Skeletal muscle satellite cell (primary cell): ENCODE data around the gene RRBP1.

Experiments
- H3K27me3 ChIP-seq: 2 replicates; pipeline ENCODE4 v1.7.0; 2013; ENCODE audit warnings: low read length; ENCODE audit not compliant: control insufficient read depth, insufficient read depth
- H3K36me3 ChIP-seq: 2 replicates; pipeline ENCODE4 v1.7.0; 2013; ENCODE audit warnings: mild to moderate bottlenecking, control low read depth, low read length; ENCODE audit not compliant: insufficient read depth
- H3K4me1 ChIP-seq: 2 replicates; pipeline ENCODE4 v1.7.0; 2013; ENCODE audit warnings: low read length; ENCODE audit not compliant: control insufficient read depth, insufficient read depth
- H3K4me2 ChIP-seq: 2 replicates; pipeline ENCODE4 v1.7.0; 2013; ENCODE audit warnings: mild to moderate bottlenecking, low read length
- H3K4me3 ChIP-seq: 2 replicates; pipeline ENCODE4 v1.7.0; 2013; ENCODE audit warnings: low read length
- H3K9ac ChIP-seq: 2 replicates; pipeline ENCODE4 v1.7.0; 2013; ENCODE audit warnings: mild to moderate bottlenecking, low read depth, low read length, moderate library complexity
- H3K9me3 ChIP-seq: replicated peaks from 2 replicates; pipeline ENCODE4 v1.7.0; 2013; ENCODE audit warnings: mild to moderate bottlenecking, control low read depth, low read length

Gene RRBP1

DNA sequence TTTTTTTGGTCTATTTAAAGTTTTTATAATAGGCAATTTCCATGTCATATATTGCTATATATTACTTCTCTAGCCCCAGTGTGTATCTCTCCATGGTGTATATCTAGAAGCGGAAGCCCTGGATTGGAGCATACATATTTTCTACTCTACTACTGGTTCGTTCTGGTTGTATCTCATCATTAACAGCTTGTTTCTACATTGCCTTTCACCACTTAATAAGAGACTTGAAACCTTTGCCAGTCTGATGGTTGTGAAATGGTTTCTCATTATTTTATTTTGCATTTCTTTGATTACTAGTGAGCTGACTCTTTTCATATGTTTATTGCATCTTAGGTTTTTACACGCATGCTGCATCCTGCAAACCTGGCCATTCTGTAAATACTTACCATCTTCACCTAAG lies 108.6 kb downstream of the RRBP1 start:
- Histone ChIP-seq H3K4me1 (peaks cover 11% of the 10 kb centered on the region), H3K9ac (no peak overlapping the region), H3K4me3 (no peak overlapping the region), H3K27me3 (no peaks in the 10 kb centered on the region), H3K9me3 (no peaks in the 10 kb centered on the region), H3K4me2 (peak overlapping the region; percentile 83), H3K36me3 (peaks cover 8% of the 10 kb centered on the region)

GRCh38 chr20:17572034-17572638 lies 109.9 kb downstream of the RRBP1 start:
- no peaks in the 10 kb centered on the region for H3K9me3 ChIP-seq
- peak overlapping the region; percentile 100 for H3K9ac ChIP-seq
- H3K36me3 ChIP-seq = peaks cover 8% of the 10 kb centered on the region
- no peaks in the 10 kb centered on the region for H3K27me3 ChIP-seq
- peaks cover 18% of the 10 kb centered on the region for H3K4me1 ChIP-seq
- peak overlapping the region; percentile 98 for H3K4me3 ChIP-seq
- H3K4me2 ChIP-seq = peak overlapping the region; percentile 83

GRCh38 chr20:17571153-17571527 lies 110.9 kb downstream of the RRBP1 start:
- Histone ChIP-seq H3K9ac (peak overlapping the region; percentile 100), H3K4me2 (peak overlapping the region; percentile 83), H3K4me1 (peaks cover 18% of the 10 kb centered on the region)

DNA sequence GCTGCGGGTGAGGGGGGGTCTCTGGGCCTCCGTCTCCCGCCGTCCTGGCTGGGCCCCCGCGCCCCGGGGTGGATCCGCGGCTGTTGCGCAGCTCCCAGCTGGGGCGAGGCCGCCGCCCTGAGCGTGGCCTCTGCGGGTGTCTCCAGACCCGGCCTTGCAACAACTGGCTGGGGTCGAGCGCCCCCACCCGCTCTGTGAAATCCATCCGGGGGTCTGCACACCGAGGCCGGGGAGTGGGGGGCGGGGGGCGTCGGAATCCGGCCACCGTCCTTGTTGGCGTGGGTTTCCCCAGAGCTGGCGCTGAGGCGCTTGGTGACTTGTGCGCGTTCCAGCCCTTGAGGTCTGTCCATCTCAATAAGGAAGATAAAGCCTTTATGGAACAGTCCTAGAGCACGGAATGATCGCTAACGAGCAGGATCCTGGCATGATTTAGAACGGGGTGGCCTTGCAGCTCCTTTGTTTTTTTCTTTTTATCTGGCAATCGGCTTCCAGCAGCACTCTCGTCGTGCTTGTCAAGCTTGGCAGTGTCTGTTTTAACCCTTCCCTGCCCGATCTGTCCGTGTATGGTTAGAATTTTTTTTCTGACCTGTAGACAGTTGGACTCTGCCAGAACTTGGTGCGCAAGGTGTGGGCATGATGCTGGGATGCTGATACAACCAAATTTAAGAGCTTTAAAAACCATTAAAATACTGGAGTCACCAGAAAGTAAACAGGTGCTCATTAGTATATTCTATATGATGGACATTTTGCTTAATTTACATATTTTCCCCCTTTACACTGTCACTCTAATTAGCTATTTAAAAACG lies 111.5 kb downstream of the RRBP1 start:
- H3K4me3 ChIP-seq = peak overlapping the region; percentile 98
- H3K4me2 ChIP-seq = peak overlapping the region; percentile 83
- no peaks in the 10 kb centered on the region for H3K27me3 ChIP-seq
- no peaks in the 10 kb centered on the region for H3K9me3 ChIP-seq
- H3K4me1 ChIP-seq = peaks cover 20% of the 10 kb centered on the region
- H3K9ac ChIP-seq = peak overlapping the region; percentile 100
- H3K36me3 ChIP-seq = peaks cover 5% of the 10 kb centered on the region

More at GRCh38 chr20:17571153-17571527, 110.9 kb downstream of the RRBP1 start:
- Histone ChIP-seq H3K27me3 (no peaks in the 10 kb centered on the region), H3K36me3 (peaks cover 8% of the 10 kb centered on the region), H3K4me3 (peak overlapping the region; percentile 98), H3K9me3 (no peaks in the 10 kb centered on the region)

- peak within 1 kb of the TSS; percentile 98 for H3K4me3 ChIP-seq
- H3K4me2 ChIP-seq = peak within 1 kb of the TSS; percentile 83
- H3K4me1 ChIP-seq = peaks cover 27% of the 10 kb centered on the region
- no peaks in the 10 kb centered on the region for H3K27me3 ChIP-seq
- H3K36me3 ChIP-seq = peaks cover 5% of the 10 kb centered on the region
- H3K9ac ChIP-seq = peak within 1 kb of the TSS; percentile 100
- H3K9me3 ChIP-seq = no peaks in the 10 kb centered on the region
Measured at GRCh38 chr20:17569616-17570346, 112.3 kb downstream of the RRBP1 start, which contains the start of gene DSTN. TSS of gene DSTN (plus strand) at chr20:17570075. CDS start at chr20:17570209, 134 bp downstream.

GRCh38 chr20:17568972-17569521 lies 113.0 kb downstream of the RRBP1 start:
- Histone ChIP-seq H3K9ac (peak overlapping the region; percentile 87), H3K27me3 (no peaks in the 10 kb centered on the region), H3K4me3 (peak overlapping the region; percentile 98), H3K9me3 (no peaks in the 10 kb centered on the region), H3K4me2 (peak overlapping the region; percentile 83), H3K4me1 (peaks cover 27% of the 10 kb centered on the region), H3K36me3 (peaks cover 2% of the 10 kb centered on the region)

DNA sequence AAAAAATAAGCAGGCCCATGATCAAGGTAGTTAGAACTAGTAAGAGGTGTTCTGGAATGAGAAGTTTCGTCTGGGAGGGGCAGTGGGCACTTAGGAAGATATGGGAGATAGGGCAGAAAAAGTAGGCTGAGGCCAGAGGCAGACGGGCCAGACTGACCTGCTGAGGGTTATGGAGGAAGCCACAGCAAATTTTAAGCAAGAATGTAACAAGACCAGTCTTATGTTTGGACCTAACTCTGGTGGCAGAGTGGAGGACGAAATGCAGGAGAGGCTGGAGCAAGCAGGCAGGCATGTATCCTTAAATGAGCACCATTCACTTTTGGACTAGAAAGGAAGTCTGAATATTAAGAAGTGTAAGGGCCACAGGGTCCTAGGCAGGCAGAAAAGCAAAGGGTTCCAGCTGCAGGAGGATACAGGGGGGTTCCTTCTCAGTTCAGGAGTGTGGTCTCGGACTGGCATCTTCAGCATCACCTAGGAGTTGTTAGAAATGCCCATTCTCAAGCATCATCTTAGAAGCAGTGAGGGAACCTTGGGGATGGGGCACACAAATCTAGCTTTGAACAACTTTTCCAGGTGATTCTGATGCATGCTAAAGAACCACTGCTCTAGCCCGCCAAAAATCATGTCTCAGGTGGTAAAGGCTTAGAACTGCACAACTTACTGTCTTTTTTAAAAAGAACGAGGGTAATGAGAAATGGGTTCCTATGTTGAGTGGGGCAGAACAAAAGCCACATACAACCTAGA lies 113.8 kb downstream of the RRBP1 start:
- Histone ChIP-seq H3K4me1 (peaks cover 27% of the 10 kb centered on the region), H3K36me3 (no peaks in the 10 kb centered on the region), H3K9me3 (no peaks in the 10 kb centered on the region), H3K4me2 (peak overlapping the region; percentile 83), H3K4me3 (peak overlapping the region; percentile 98), H3K27me3 (no peaks in the 10 kb centered on the region), H3K9ac (peak overlapping the region; percentile 87)

DNA sequence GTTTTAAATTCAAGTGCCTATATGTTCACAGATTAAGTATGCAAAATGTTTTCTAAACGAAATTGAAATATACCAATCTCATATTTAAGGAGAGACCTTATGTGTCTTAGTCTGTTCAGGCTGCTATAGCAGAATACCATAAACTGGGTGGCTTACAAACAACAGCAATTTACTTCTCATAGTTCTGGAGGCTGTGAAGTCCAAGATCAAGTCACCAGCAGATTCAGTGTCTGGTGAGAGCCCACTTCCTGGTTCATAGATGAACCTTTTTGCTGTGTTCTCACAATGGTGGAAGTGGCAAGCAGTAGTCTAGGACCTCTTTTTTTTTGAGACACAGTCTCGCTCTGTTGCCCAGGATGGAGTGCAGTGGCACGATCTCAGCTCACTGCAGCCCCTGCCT lies 115.7 kb downstream of the RRBP1 start:
- H3K36me3 ChIP-seq = no peaks in the 10 kb centered on the region
- H3K4me2 ChIP-seq = no peak overlapping the region
- H3K9ac ChIP-seq = no peak overlapping the region
- peaks cover 29% of the 10 kb centered on the region for H3K4me1 ChIP-seq
- no peak overlapping the region for H3K4me3 ChIP-seq
- H3K27me3 ChIP-seq = no peaks in the 10 kb centered on the region
- no peaks in the 10 kb centered on the region for H3K9me3 ChIP-seq

- H3K9me3 ChIP-seq = no peaks in the 10 kb centered on the region
- H3K4me1 ChIP-seq = peaks cover 34% of the 10 kb centered on the region
- H3K27me3 ChIP-seq = no peaks in the 10 kb centered on the region
- H3K9ac ChIP-seq = peak overlapping the region; percentile 51
- peak overlapping the region; percentile 36 for H3K4me2 ChIP-seq
- no peaks in the 10 kb centered on the region for H3K36me3 ChIP-seq
- no peak overlapping the region for H3K4me3 ChIP-seq
Measured at GRCh38 chr20:17565169-17565845, 116.7 kb downstream of the RRBP1 start.
